Fibroblast of skin of back (primary cell): ENCODE measurements around the gene ETS2.
"Not testable (repeated sequence)": the region's sequence is repeated elsewhere in the genome, so short reads cannot be mapped to it uniquely, and the experiment has no call there.

Experiments used
- DNase-seq: peaks from one replicate; pipeline ENCODE4 v3.0.0-alpha.2; 2013

ETS2 gene

DNA sequence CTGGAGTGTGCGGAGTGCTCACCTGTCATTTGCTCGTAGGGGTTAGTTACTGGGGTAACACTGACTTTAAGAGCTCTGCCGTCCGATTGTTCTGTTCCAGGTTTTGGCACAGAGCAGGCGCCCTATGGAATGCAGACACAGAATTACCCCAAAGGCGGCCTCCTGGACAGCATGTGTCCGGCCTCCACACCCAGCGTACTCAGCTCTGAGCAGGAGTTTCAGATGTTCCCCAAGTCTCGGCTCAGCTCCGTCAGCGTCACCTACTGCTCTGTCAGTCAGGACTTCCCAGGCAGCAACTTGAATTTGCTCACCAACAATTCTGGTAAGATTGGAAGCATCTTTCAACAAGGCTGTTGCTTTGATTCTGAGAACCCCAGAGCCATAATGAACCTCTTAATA lies 12.6 kb downstream of the ETS2 start:
- DNase-seq, result no peak

DNA sequence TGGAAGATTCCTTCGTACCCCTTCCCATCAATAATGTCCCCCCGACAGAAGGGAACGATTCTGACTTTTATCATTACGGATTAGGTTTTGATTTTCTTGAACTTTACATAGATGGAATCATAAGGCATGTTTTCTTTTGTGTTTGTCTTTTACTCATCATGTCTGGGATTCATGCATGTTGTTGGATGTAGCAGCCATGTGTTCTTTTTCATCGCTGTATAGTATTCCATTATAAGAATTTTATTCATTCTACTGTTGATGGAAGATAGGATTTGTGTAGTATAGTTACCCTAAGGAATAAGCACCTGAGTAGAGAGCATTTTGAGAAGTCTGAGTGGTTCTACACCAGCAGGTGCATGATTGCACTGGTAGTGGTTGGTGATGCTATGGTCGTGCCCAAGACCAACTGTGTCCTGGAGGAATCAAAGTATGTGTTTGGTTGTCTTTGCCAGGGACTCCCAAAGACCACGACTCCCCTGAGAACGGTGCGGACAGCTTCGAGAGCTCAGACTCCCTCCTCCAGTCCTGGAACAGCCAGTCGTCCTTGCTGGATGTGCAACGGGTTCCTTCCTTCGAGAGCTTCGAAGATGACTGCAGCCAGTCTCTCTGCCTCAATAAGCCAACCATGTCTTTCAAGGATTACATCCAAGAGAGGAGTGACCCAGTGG lies 13.5 kb downstream of the ETS2 start:
- no peak for DNase-seq

DNA sequence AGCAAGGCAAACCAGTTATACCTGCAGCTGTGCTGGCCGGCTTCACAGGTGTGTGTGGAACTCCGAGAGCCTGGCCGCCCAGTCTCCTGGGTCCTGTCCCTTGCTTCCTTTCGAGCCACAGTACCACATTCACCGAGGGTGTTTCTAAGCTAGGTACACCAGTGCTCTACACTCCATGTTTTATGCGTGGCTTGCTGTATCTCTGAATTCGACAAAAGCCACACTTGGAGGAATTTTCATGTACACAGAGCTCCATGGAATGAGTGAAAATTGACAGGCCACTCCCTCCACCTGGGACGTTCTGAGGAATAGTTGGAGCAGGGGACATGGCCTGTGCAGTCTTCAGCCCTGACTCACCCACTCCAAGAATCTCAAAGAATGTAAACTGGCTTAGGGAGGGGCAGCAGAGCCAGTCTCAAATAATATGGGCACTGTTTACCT lies 14.0 kb downstream of the ETS2 start:
- peak; percentile 86 for DNase-seq

DNA sequence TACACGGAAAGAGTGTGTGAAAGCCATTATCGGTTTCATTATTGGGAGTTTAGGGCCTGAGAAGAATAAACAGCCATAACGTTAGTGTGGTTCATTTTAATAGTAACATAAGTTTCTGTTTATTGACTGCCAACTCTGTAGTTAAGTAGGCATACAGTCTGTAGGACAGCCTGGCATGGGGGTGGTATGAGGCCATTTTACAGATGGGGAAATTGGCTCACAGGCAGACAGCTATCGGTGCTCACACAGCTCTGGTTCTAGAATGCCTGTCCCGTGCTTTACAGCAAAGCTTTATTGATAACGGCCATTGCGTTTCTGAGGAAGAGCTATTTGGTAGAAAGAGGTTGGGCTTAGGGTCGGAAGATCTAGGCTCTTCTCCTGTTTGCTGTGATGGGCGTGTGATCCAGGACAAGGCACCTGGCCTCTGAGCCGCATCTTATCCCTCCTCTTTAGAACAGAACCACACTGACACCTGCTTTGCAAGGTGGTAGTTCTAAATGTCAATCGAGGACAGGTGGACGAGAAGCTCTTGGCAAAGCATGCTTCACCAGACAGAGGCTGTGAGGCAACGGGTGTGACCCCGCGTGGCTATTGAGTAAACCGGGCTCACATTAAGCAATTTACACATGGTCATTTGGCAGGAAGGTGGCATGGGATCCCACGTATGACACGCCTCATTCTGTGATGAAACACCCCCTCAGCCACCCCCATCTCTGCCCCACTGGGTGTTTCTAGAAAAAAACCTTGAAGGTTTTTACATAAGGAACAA lies 14.9 kb downstream of the ETS2 start:
- DNase-seq, result no peak

DNA sequence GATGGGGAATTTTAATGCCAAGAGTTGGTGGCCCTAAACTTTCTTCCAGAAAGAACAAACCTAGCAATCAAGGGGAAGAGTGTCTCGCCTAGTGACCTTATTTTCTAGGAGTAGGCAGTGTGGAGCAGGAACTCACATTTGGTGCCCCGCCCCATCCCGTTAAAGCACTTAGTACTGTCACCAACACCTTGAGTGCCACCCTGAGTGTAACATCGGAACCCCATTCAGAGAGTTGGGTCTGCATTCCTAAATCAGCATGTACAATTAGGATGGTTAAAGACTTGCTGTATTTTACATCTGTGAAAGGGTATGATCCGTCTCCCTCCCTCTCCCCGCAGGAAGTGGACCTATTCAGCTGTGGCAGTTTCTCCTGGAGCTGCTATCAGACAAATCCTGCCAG lies 15.5 kb downstream of the ETS2 start:
- DNase-seq, result no peak

DNA sequence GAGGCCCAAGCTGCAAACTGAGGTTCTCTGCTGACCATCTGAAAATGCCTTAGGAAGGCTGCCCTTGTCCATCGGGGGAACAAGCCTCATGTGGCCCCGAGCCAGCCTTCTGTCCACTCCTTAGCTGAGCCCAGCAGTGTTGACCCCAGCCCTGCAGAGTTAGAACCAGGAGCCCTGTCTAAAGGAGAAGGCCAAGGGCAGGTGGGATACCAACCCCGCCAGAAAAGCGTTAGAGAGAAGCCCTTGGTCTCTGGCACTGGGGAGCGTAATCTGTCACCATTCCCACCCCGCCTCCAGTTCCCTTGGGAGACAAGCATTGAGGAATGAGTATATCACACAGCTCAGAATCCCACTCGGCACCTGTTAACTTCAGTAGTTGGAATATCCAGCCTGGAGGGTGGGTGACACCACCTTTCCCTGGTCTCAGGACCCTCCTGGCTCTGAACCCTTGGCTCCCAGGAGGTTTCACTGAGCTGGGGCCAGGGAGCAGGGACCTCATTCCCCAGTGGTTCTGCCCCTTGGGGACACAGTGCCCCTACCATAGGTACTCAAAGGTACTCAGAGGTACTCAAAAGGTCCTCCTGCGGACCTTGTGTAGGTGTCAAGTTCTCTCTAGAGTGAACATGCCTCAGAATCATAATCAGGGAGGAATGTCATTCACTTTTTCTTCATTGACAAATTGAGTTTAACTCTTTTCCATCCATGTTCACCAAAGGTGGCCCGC lies 16.4 kb downstream of the ETS2 start:
- DNase-seq, result no peak

DNA sequence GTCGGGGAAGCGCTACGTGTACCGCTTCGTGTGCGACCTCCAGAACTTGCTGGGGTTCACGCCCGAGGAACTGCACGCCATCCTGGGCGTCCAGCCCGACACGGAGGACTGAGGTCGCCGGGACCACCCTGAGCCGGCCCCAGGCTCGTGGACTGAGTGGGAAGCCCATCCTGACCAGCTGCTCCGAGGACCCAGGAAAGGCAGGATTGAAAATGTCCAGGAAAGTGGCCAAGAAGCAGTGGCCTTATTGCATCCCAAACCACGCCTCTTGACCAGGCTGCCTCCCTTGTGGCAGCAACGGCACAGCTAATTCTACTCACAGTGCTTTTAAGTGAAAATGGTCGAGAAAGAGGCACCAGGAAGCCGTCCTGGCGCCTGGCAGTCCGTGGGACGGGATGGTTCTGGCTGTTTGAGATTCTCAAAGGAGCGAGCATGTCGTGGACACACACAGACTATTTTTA lies 17.1 kb downstream of the ETS2 start:
- DNase-seq, result no peak

DNA sequence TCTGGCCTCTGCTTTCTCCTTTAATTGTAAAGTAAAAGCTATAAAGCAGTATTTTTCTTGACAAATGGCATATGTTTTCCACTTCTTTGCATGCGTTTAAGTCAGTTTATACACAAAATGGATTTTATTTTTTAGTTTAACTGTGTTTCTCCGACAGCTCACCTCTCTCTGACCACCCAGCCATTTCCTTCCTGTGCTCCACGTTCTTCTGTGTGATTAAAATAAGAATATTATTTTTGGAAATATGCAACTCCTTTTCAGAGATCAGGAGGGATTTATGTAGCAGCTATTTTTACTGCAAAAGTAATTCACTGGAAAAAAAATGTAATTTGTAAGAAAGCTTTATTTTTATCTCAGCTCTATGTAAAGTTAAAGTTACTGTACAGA lies 18.0 kb downstream of the ETS2 start:
- DNase-seq, result no peak

DNA sequence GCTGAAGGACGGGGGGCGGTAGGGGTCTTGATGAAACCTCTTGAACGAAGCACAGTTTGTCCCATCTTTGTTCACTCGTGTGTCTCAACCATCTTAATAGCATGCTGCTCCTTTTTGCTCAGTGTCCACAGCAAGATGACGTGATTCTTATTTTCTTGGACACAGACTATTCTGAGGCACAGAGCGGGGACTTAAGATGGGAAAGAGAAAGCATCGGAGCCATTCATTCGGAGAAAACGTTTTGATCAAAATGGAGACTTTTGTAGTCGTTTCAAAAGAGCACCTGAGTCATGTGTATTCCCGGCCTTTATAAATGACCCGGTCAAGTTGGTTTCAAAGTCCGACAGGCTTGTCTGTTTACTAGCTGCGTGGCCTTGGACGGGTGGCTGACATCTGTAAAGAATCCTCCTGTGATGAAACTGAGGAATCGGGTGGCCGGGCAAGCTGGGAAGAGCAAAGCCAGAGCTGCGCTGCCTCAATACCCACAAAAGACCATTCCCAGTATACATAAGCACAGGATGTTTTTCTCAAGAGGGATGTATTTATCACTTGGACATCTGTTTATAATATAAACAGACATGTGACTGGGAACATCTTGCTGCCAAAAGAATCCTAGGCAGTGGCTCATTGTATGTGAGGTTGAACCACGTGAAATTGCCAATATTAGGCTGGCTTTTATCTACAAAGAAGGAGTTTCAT lies 18.5 kb downstream of the ETS2 start:
- no peak for DNase-seq

DNA sequence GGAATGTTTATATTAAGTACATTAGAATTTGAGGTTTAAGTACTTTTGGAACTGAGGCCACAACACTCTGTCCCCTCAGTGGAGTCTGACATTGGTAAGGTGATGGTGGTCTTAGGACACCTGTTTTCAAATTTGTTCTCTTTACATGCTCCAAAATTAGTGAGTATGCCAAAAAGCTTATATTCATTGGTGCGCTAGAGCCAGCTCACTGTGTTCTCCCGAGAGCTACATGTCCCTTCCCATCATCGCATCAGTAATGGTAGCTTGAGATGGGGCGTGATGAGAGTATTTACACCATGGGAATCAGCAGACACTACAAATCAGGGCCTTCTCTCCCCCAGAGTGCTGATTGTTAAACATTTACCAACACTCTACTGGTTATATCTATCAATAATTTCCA lies 19.5 kb downstream of the ETS2 start:
- no peak for DNase-seq

DNA sequence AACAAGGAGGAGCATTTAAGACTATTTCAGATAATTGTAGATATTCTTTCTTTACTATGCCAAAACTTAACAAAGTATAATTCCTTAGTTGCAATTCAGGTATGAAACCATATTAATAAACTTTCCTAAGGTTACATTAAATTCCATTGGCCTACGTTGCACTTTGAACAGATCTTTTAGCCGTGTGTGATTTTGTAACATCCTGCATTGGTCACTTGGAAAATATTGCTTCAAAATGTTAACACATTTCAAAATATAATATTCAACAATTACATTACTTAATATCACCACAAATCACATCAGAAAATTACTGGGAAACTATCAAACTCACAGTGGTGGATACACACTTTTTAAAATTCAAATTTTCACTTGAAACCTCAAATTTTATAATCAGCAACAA lies 20.2 kb downstream of the ETS2 start:
- DNase-seq, result no peak

DNA sequence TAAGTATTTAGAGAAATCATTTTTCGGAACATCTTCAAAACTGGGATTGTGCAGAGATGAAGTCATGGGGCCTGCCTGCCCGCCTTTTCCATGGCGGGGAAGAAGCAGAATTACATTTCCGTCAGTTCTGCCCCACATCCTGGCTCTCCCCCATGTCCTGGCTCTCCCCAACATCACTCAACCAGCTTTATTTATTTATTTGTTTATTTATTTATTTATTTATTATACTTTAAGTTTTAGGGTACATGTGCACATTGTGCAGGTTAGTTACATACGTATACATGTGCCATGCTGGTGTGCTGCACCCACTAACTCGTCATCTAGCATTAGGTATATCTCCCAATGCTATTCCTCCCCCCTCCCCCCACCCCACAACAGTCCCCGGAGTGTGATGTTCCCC lies 22.4 kb downstream of the ETS2 start:
- not testable (repeated sequence) for DNase-seq

DNA sequence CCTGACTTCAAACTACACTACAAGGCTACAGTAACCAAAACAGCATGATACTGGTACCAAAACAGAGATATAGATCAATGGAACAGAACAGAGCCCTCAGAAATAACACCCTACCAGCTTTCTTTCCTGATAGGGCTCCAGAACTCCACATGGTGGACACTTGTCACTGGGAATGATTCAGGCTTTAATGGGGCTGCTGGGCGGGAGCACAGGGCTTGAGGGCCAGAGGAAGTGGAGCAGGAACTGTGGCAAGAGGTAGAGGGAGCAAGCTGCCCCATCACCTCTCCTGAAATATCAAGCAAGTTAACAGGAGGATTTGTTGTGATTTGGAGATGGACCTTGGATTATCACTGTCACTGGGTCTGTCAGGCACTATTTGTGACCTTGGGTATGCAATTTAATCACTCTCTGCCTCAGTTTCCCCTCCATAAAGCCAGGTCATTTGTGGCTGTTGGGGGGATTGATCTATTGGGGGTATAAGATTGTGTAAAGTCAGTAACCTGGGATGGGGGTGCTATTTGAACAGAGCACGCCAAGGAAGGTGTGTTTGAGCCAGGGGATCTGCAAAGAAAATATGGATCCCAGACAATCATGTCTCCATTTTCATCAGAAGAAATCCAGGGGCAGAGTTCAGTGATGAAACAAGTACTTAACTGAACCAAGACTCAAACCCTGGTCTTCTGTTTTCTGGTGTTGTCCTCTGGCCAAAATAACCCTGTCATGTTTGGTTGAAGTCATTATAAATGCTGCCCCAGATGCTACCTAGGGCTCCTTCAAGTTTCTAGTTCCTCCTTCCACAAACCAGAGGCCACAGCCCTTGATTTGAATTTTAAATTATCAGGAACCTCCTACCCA lies 25.2 kb downstream of the ETS2 start:
- no peak for DNase-seq

DNA sequence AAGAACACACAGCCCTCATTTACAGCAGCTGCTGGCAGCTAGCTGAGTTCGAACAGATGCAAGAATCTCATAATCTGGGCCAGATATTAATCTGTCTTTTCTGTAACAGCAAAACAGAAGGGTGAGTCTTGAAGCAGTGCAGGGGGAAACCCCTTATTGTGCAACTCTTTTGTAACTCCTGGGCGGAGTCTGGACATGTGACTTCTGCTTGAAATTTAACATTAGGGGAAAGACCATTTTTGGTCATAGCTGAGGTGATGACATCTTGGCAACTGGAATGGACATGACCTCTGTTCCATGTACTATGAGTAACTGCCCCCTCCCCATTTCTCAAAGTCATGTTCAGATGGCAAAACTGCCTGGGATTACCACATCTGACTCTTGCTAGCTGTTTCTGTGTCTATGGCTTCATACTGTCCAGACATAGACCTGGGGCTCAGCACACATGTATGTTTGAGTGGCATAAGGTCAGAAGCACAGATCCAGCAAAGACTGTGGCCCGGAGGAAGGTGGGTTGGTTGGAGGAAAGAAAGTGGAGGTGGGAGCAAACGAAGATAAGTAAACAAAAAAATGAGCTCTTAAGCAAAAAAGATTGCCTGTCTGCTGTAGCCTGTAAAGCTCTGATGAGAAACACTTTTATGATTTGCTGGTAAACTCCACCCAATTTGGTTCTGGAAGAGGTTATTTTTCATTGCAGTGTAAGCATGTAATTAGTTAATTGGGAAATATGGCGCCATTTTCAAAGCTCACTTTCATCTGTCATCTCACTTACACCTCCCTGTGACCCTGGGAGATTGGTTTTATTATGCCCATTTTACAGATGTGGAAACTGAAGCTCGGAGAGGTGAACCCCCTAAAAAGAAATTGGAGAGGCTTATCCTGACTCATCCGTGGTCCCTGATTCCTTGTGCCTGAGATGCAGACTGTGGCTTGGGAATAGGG lies 26.1 kb downstream of the ETS2 start:
- peak; percentile 85 for DNase-seq

DNA sequence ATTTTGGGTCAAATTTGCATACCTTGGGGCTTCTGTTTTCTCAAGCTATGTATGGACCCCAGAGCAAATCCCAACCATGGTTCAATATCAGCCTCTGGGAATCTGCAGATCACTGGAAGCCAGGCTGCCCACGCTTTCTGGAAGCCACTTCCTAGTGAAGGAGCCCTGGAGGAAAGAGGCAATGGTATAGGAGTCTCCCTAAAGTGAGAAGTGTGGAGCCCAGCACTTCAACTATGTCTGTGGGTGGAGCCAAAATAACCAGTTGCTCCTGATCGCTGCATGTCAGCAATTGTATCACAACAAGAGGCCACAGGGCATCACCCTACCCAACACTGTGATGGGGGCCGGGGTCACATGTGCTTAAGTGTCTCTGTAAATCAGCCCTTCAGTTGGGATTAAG lies 26.9 kb downstream of the ETS2 start:
- DNase-seq, result no peak

DNA sequence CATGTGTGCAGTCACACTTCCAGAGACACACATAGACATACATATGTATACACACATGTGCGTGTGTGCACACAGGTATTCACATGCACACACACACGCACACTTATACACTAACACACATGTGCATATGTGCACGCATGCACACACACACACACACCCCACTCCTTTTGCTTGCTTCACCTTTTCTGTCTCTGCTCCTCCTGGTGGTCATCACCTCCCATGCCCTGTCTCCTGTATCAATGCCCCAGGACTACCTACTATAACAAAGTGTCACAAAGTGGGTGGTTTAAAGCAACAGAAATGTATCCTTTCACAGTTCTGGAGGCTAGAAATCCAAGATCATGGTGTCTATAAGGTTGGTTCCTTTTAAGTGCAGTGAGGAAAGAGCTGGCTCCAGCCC lies 27.4 kb downstream of the ETS2 start:
- no peak for DNase-seq

DNA sequence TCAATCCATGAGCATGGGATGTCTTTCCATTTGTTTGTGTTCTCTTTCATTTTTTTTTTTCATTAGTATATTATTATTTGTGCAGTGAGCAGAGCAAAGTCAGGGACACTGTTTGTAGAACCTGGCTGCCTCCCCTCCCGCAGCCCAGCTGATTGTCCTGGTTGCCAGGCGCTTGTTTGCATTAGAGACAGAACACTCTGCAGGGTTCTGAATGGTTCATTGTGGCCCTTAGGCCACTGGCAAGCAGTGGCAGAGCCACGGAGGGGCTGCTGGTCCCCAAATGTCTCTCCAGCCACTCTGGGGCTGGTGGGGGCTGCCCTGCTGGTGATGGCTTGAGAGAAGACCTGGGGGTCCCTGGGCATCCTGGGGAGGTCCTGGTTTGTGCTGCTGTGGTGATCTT lies 29.0 kb downstream of the ETS2 start:
- DNase-seq, result no peak

DNA sequence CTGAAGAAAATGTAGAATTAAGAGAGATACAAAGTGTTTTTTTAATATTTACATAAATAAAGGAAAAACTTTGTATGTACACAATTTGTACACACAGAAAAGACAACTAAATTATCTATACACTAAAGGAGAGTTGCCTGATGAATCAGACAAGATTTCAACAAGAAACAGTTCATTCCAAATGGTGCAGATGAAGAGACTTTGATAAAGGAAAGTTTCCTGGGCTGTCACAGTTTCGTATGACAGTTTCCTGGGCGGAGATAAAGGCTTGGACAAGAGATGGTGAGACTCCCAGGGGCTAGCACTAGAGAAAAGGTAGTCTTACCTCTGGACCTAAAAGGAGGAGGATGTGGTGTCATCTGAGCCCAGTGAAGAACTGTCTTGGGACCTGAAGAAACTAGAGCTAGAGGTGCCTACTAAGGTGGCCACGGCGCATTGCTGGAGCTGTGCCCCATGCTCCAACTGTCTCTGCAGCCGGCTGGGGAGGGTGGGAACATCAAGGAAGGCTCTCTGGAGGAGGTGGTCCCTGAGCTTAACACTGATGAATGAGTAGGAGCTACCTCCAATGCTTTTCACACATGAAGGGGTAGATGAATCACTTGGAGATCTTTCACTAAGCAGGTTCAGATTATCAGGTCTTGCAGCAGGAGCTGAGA lies 32.2 kb downstream of the ETS2 start:
- no peak for DNase-seq

DNA sequence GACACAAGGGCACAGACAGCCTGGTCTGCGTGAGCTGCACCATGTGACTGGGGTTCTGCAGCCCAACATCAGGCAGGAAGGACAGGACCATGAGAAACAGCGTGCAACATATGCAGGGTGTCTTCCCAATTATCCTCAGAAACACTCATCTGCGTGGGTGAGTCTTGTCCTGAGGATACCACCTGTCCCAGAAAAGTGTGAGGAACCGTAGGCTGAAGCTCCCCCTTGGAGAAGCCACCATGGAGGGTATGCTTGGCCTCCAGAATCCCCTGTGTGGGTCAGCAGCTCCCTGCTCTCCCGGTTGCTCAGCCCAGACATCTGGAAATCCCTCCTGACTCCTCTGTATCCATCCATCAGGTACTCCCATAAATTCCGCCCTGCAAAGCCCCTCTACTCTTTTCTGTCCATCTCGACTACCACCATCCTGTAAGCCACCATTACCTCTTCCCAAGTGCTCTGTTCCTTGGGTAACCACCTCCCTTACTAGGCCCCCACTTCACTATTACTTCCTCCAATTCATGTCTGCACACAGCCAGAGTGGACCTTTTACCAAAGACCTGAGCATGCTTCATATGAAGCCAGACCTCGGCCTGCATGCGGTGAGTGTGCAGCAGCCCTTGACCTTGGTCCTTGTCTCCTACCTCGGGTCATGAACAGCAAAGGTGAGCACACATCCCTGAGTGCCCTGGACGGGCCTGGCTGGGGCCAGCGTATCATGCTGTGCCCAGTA lies 33.0 kb downstream of the ETS2 start:
- no peak for DNase-seq
